GM23248 (cell line): ENCODE results near the gene SPAG6. TPM values are rescaled to one million over a fixed set of nuclear protein-coding genes. Genes with fewer than 3 reads are reported as not detected.

Experiments
- DNase-seq: peaks from one replicate; pipeline ENCODE4 v3.0.0-alpha.2; 2015
- H2AFZ ChIP-seq: fragments of 200-600 bp; sonication (generic); 2 replicates; pipeline ENCODE4 v1.6.1; 2016; ENCODE audit warnings: antibody characterized with exemption
- H3F3A ChIP-seq: fragments of 200-600 bp; sonication (generic); 2 replicates; pipeline ENCODE4 v1.6.1; 2016; ENCODE audit warnings: mild to moderate bottlenecking, antibody characterized with exemption, mixed run types; ENCODE audit not compliant: insufficient read depth
- H3K27ac ChIP-seq: fragments of 200-600 bp; sonication (generic); 2 replicates; pipeline ENCODE4 v1.5.1; 2016; ENCODE audit warnings: mild to moderate bottlenecking
- H3K27me3 ChIP-seq: fragments of 200-600 bp; sonication (generic); replicated peaks from 2 replicates; pipeline ENCODE4 v1.6.1; 2016; ENCODE audit warnings: mild to moderate bottlenecking; ENCODE audit not compliant: insufficient read depth
- H3K36me3 ChIP-seq: fragments of 200-600 bp; sonication (generic); 2 replicates; pipeline ENCODE4 v1.6.1; 2016; ENCODE audit warnings: low read depth, mild to moderate bottlenecking
- H3K4me1 ChIP-seq: fragments of 200-600 bp; sonication (generic); 2 replicates; pipeline ENCODE4 v1.6.1; 2016; ENCODE audit warnings: mild to moderate bottlenecking; ENCODE audit not compliant: insufficient read depth
- H3K4me2 ChIP-seq: fragments of 200-600 bp; sonication (generic); one replicate; pipeline ENCODE4 v1.6.1; 2016; ENCODE audit warnings: mild to moderate bottlenecking; ENCODE audit not compliant: unreplicated experiment
- H3K4me3 ChIP-seq: fragments of 200-600 bp; sonication (generic); 2 replicates; pipeline ENCODE4 v1.5.1; 2016; ENCODE audit warnings: mild to moderate bottlenecking
- H3K79me2 ChIP-seq: fragments of 200-600 bp; sonication (generic); 2 replicates; pipeline ENCODE4 v1.6.1; 2016; ENCODE audit warnings: mild to moderate bottlenecking; ENCODE audit not compliant: insufficient read depth
- H3K9ac ChIP-seq: fragments of 200-600 bp; sonication (generic); 2 replicates; pipeline ENCODE4 v1.6.1; 2016; ENCODE audit warnings: mild to moderate bottlenecking
- H3K9me2 ChIP-seq: fragments of 200-600 bp; sonication (generic); 2 replicates; pipeline ENCODE4 v1.6.1; 2016; ENCODE audit warnings: mixed run types, mild to moderate bottlenecking, moderate library complexity; ENCODE audit not compliant: insufficient read depth
- H3K9me3 ChIP-seq: fragments of 200-600 bp; sonication (generic); one replicate; pipeline ENCODE4 v1.6.1; 2017; ENCODE audit warnings: low read depth
- H4K20me1 ChIP-seq: fragments of 200-600 bp; sonication (generic); 2 replicates; pipeline ENCODE4 v1.6.0; 2016; ENCODE audit not compliant: insufficient read depth
- EZH2 ChIP-seq: fragments of 200-600 bp; sonication (generic); IDR thresholded peaks from 2 replicates; pipeline ENCODE4 v1.6.1; 2018; ENCODE audit warnings: antibody characterized with exemption, mild to moderate bottlenecking; ENCODE audit not compliant: insufficient read depth, poor library complexity, severe bottlenecking
- EZH2phosphoT487 ChIP-seq: fragments of 200-600 bp; sonication (generic); IDR thresholded peaks from 2 replicates; pipeline ENCODE4 v1.6.1; 2018; ENCODE audit warnings: antibody characterized with exemption, moderate library complexity, mild to moderate bottlenecking, low read depth; ENCODE audit not compliant: insufficient read depth
- WGBS, 2 experiments: methylation state at CpG; one replicate each; pipeline ENCODE4 v1.1.6; 2015 to 2017; ENCODE audit warnings: low lambda C conversion rate in 2 of 2, low coverage in 1 of 2; ENCODE audit errors: missing lambda C conversion rate in 2 of 2; 5-methylcytosine and 5-hydroxymethylcytosine counted together
- in situ Hi-C: fragments of 300-500 bp; cut with MboI; formaldehyde crosslinking; loops from 2 replicates; pipeline ENCODE4 v1.15.0; 2020
- polyA plus RNA-seq: library from polyadenylated mRNA; unstranded; fragments of >200 nt; fragmentation: Nextera tagmentation; extraction: Ambion mirVana; gene quantifications from 2 replicates; pipeline ENCODE4 v1.2.1, GENCODE V29; 2016
- total RNA-seq: library from RNA; depleted of rRNA; stranded (reverse); fragments of >200 nt; shearing (Covaris generic); gene quantifications from 2 replicates; pipeline ENCODE4 v1.2.3, GENCODE V29; 2014

SPAG6 gene
- total and polyA plus RNA-seq, 2 experiments from 2014 or later, result not detected

GRCh38 chr10:22338931-22339330 is 6.4 kb upstream of the SPAG6 start:
- Histone ChIP-seq H3K36me3 (no peaks in the 10 kb centered on the region), H3K4me1 (peaks cover 5% of the 10 kb centered on the region), H3K4me2 (no peak overlapping the region), H3K79me2 (no peaks in the 10 kb centered on the region), H3K9me3 (no peaks in the 10 kb centered on the region), H3K27ac (no peak overlapping the region), H3K27me3 (peaks cover 76% of the 10 kb centered on the region), H3F3A (0 out of 2 replicates have a peak, but pooled peaks cover under 1% of the 10 kb centered on the region), H3K9me2 (no peaks in the 10 kb centered on the region), H4K20me1 (no peaks in the 10 kb centered on the region), H2AFZ (no peak overlapping the region), H3K9ac (no peak overlapping the region), H3K4me3 (no peak overlapping the region)
- TF ChIP-seq EZH2 (no peak), EZH2phosphoT487 (no peak)
- no peak for DNase-seq
- in situ Hi-C loops, result no loop called here

DNA sequence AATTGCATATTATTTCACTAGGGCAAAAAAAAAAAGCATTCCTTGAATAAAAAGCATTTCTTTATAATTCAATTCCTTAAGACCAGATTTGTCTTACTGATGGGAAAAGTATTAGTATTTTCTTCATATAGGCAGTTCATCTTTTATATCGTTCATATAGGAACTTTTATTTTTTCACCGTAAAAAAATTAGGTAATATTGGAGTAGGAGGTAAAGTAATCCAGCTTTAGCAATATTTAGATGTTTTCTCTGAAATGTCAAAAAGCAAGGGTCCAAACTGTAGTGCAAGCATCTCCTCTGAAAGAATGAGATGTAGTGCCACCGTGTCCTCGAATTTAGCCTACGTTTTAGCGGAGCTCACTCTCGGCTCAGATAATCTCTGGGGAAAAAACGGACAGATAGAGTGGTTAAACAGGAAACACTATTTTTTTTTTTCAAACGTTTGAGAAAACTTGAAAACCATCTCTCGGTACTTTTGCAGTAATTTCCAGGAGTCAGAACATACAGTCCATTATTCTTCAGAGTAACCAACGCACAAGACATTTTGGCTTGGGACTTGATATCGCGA is 5.5 kb upstream of the SPAG6 start:
- peaks cover 81% of the 10 kb centered on the region for H3K27me3 ChIP-seq
- no peaks in the 10 kb centered on the region for H3F3A ChIP-seq
- peak overlapping the region; percentile 96 for H3K9ac ChIP-seq
- H3K9me2 ChIP-seq, result no peaks in the 10 kb centered on the region
- no peaks in the 10 kb centered on the region for H3K36me3 ChIP-seq
- no peaks in the 10 kb centered on the region for H3K79me2 ChIP-seq
- WGBS, 2 experiments, result 2% methylated on average over 13 of the region's 13 CpGs
- H3K4me3 ChIP-seq, result peak overlapping the region; percentile 86
- no peaks in the 10 kb centered on the region for H3K9me3 ChIP-seq
- TF ChIP-seq EZH2phosphoT487 (no peak), EZH2 (no peak)
- H3K4me2 ChIP-seq, result peak overlapping the region; percentile 95
- peaks cover 5% of the 10 kb centered on the region for H3K4me1 ChIP-seq
- in situ Hi-C loops, result no loop called here
- peak overlapping the region; percentile 82 for H2AFZ ChIP-seq
- DNase-seq, result no peak
- H4K20me1 ChIP-seq, result no peaks in the 10 kb centered on the region
- H3K27ac ChIP-seq, result peak overlapping the region; percentile 90

DNA sequence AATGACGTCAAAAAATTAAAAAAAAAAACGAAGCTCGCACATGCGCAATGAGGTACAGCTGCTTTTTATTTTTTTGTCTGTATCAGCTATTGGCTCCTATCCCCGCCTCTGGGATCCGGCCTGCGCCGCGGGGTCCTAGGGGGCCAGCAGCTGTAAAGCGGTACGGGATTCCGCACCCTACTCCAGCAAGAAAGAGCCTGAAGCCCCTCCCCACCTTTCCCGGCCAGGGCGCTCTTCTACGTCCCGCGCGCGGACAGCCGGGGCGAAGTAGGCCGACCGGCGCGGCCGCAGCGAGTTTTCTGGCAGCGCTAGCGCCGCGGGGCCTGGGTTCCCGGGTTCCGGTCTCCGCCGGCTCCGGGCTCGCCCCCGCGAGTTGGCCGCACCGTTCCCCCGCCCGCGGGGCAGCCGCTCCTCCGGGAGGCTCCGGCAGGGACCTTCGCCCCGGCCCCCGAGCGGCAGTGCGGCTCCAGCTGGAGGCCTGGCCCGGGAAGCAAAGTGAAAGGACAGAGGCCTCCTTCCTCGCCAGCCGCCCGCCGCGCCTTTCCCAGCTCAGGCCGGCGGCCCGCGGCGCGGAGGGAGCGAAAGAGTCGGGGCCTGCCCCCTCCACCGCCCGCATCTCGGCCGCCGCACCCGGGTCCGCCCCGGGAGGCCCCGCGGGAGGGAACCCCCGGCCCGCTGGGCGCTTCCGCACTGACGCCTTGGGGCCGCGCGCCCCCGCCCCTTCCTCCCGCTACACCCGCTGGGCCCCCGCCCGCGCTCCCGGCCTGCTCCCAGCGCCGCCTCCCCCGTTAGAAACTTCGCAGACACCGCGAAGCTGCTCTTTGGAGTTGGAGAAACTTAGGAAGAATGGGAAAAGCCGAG is 4.7 kb upstream of the SPAG6 start:
- WGBS, 2 experiments, result 0 to 1% methylated on average over 36 to 60 of the region's 98 CpGs
- no peaks in the 10 kb centered on the region for H3K9me3 ChIP-seq
- no peaks in the 10 kb centered on the region for H3K9me2 ChIP-seq
- peak overlapping the region; percentile 86 for H3K4me3 ChIP-seq
- peak; percentile 83 for DNase-seq
- TF ChIP-seq EZH2phosphoT487 (no peak), EZH2 (no peak)
- peak overlapping the region; percentile 82 for H2AFZ ChIP-seq
- peak overlapping the region; percentile 95 for H3K4me2 ChIP-seq
- H3K36me3 ChIP-seq, result no peaks in the 10 kb centered on the region
- H3K4me1 ChIP-seq, result peaks cover 5% of the 10 kb centered on the region
- H3K79me2 ChIP-seq, result no peaks in the 10 kb centered on the region
- no peaks in the 10 kb centered on the region for H3F3A ChIP-seq
- peaks cover 84% of the 10 kb centered on the region for H3K27me3 ChIP-seq
- peak overlapping the region; percentile 90 for H3K27ac ChIP-seq
- H4K20me1 ChIP-seq, result no peaks in the 10 kb centered on the region
- peak overlapping the region; percentile 96 for H3K9ac ChIP-seq
- in situ Hi-C loops, result no loop called here

DNA sequence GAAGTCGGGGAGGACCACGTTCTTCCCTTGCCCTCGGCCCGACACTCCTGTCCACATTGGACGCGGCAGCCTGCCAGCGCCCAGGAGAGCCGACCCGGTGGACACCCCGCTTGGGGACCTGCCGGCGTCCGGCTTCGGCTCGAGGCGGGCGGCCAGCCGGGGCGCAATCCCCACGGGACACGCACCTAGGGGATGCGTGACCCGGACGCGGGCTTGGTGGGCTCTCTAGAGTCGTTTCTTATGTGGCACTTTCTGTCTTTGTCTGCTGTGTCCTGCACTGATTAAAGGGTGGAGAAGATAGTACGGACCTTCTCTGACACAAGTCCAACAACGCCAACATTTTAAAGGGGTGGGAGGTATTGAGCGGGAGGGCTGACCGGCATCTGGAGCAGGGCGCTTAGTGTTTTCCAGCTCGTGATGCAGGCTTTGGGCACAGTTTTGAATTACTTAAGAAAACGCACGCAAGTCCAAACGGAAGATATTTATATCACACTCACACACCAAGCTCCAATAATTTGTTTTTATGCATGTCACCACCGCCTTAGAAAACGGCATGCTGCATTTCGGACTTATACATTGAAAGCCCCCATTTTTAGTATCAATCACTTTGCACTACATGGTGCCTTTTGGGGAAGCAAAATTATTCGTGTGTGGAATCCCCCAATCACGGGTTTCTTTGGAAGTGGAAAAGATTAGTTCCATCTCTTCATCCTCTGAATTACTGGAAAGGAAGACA is 3.9 kb upstream of the SPAG6 start:
- Histone ChIP-seq H3K36me3 (no peaks in the 10 kb centered on the region), H3K4me3 (peak overlapping the region; percentile 86), H3K9ac (peak overlapping the region; percentile 96), H3K4me2 (peak overlapping the region; percentile 95), H3K79me2 (no peaks in the 10 kb centered on the region), H3K4me1 (peaks cover 5% of the 10 kb centered on the region), H2AFZ (peak overlapping the region; percentile 82), H3F3A (no peaks in the 10 kb centered on the region), H4K20me1 (no peaks in the 10 kb centered on the region), H3K9me3 (no peaks in the 10 kb centered on the region), H3K27me3 (peaks cover 84% of the 10 kb centered on the region), H3K9me2 (no peaks in the 10 kb centered on the region), H3K27ac (peak overlapping the region; percentile 90)
- in situ Hi-C loops, result no loop called here
- 9 to 10% methylated on average over 40 of the region's 40 CpGs for WGBS, 2 experiments
- DNase-seq, result peak; percentile 69
- TF ChIP-seq EZH2, result no peak
